IPS DF 6.9 (cell line): ENCODE results near the gene PDCD1.
"Not testable (repeated sequence)": the region's sequence is repeated elsewhere in the genome, so short reads cannot be mapped to it uniquely, and the experiment has no call there.

Experiments used
- DNase-seq: peaks from one replicate; pipeline ENCODE4 v3.0.0-alpha.2; 2013; ENCODE audit warnings: low read depth, low spot score
- H3K27ac ChIP-seq: one replicate; pipeline ENCODE4 v1.5.1; 2013; ENCODE audit warnings: low read length, control low read depth
- H3K27me3 ChIP-seq: 2 replicates; pipeline ENCODE4 v1.6.1; 2013; ENCODE audit warnings: mild to moderate bottlenecking, low read length; ENCODE audit not compliant: control insufficient read depth, insufficient read depth
- H3K36me3 ChIP-seq: 2 replicates; pipeline ENCODE4 v1.6.1; 2013; ENCODE audit warnings: low read length; ENCODE audit not compliant: control insufficient read depth, insufficient read depth
- H3K4me1 ChIP-seq: 2 replicates; pipeline ENCODE4 v1.6.1; 2013; ENCODE audit warnings: low read length; ENCODE audit not compliant: control insufficient read depth, insufficient read depth
- H3K4me3 ChIP-seq: 2 replicates; pipeline ENCODE4 v1.5.1; 2013; ENCODE audit warnings: mild to moderate bottlenecking, low read length
- H3K9me3 ChIP-seq: 2 replicates; pipeline ENCODE4 v1.6.1; 2013; ENCODE audit warnings: low read length, inconsistent platforms; ENCODE audit not compliant: control insufficient read depth, insufficient read depth
- WGBS: extraction: QIAGEN DNeasy Blood & Tissue Kit; methylation state at CpG from one replicate; pipeline ENCODE4 v1.1.7; 2013; ENCODE audit warnings: mixed read lengths, missing lambda C conversion rate; ENCODE audit not compliant: insufficient read length, insufficient coverage; 5-methylcytosine and 5-hydroxymethylcytosine counted together

Gene PDCD1

DNA sequence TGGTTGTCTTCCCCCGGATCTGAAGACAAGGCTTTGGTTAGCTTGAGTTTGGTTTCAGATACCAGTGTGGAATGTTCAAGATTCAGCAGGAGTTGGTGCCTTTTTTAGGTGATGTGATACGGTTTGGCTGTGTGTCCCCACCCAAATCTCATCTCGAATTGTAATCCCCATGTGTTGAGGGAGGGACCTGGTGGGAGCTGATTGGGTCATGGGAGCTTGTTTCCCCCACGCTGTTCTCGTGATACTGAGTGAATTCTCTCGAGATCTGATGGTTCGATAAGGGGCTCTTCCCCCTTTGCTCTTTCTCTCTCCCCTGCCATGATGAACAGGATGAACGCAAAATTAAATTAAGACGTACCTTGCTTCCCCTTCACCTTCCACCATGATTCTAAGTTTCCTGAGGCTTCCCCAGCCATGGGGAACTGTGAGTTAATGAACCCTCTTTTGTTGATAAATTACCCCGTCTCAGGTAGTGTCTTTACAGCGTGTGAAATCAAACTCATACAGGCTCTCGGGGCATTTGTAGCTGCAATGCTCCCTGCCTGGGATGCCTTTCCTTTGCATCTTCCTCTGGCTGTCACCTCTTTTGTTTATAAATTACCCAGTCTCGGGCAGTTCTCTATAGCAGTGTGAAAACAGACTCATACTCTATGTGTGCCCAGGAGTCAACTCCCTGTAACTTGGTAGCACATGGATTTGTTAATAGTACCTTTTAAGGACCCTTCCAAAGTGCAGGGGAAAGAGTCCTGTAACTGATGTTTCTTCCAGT is 21.3 kb downstream of the PDCD1 start:
- H3K9me3 ChIP-seq = no peaks in the 10 kb centered on the region
- H3K4me3 ChIP-seq = no peak overlapping the region
- no peak overlapping the region for H3K27ac ChIP-seq
- WGBS = no CpG with 5 or more reads among the region's 13 CpGs
- H3K36me3 ChIP-seq = no peaks in the 10 kb centered on the region
- no peak for DNase-seq
- no peaks in the 10 kb centered on the region for H3K27me3 ChIP-seq
- no peaks in the 10 kb centered on the region for H3K4me1 ChIP-seq

DNA sequence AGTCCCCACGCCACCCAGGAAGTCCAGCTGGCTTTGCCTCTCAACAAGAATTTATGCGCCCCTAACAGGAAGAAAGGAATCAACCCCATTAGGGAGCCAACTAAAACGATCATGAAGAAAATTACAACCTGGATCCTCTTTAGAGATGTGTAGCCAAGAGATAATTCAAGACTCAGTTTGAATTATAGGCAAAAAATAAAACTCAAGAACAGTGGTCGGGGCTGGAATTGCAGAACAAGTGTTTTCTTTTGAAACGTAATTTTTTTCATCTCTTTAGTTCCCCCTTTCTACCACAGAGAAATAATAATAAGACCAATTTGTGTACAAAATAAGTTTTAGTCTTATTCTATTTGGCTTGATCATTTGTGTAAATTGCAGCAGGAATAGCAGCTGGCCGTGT is 22.4 kb downstream of the PDCD1 start:
- no peaks in the 10 kb centered on the region for H3K9me3 ChIP-seq
- no peaks in the 10 kb centered on the region for H3K27me3 ChIP-seq
- no CpG with 5 or more reads among the region's 6 CpGs for WGBS
- no peak overlapping the region for H3K4me3 ChIP-seq
- no peaks in the 10 kb centered on the region for H3K4me1 ChIP-seq
- no peak for DNase-seq
- H3K36me3 ChIP-seq = no peaks in the 10 kb centered on the region
- no peak overlapping the region for H3K27ac ChIP-seq

DNA sequence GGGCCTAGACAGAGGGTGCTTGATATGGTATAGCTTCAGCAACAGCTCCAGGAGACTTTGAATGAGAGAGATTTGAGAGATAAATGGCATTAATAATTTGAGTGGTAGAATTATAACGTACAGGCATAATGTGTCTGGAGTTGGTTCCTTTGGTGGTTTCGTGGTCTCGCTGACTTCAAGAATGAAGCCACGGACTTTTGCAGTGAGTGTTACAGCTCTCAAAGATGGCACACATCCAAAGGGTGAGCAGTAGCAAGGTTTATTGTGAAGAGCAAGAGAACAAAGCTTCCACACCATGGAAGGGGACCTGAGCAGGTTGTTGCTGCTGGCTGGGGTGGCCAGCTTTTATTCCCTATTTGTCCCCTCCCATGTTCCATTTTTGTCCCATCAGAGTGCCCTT is 23.1 kb downstream of the PDCD1 start:
- no peaks in the 10 kb centered on the region for H3K9me3 ChIP-seq
- H3K4me1 ChIP-seq = no peaks in the 10 kb centered on the region
- DNase-seq = no peak
- no peak overlapping the region for H3K4me3 ChIP-seq
- H3K36me3 ChIP-seq = no peaks in the 10 kb centered on the region
- no peak overlapping the region for H3K27ac ChIP-seq
- WGBS = 100% methylated on average over 1 of the region's 4 CpGs
- H3K27me3 ChIP-seq = no peaks in the 10 kb centered on the region

DNA sequence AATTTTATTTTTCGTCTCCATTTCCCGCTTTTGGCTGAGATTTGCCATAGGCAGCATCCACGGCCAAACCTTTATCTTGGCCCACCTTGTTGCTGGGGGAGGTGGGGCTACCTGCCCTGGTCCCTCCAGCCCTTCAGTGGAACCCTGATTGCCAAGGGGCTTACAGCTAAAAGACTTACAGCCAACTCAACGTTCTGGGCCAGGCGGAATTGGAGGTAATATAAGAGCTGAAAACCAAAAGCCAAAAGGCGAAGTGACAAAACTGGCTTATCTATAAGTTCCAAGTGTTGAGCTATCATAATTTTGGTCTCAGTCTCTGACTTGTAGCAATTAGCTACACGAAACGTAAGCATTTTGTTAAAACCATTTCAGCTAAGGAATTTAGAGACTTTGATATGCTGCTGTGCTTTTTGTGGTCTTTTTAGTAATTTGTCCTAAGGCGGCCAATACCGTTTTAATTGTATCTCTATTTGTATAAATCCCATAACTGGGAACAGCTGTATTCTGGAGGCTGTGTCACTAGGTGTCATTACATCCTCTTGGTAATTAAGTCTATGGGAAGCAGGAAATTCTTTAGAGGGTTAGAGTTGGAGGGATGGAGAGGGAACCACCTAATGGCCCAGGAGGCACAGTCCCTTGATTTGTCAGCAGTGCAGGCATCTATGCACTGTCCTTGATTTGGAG is 24.0 kb downstream of the PDCD1 start:
- Histone ChIP-seq H3K27me3 (no peaks in the 10 kb centered on the region), H3K27ac (no peak overlapping the region), H3K4me1 (no peaks in the 10 kb centered on the region), H3K9me3 (no peaks in the 10 kb centered on the region), H3K4me3 (no peak overlapping the region), H3K36me3 (no peaks in the 10 kb centered on the region)
- no peak for DNase-seq
- WGBS = no CpG with 5 or more reads among the region's 10 CpGs

DNA sequence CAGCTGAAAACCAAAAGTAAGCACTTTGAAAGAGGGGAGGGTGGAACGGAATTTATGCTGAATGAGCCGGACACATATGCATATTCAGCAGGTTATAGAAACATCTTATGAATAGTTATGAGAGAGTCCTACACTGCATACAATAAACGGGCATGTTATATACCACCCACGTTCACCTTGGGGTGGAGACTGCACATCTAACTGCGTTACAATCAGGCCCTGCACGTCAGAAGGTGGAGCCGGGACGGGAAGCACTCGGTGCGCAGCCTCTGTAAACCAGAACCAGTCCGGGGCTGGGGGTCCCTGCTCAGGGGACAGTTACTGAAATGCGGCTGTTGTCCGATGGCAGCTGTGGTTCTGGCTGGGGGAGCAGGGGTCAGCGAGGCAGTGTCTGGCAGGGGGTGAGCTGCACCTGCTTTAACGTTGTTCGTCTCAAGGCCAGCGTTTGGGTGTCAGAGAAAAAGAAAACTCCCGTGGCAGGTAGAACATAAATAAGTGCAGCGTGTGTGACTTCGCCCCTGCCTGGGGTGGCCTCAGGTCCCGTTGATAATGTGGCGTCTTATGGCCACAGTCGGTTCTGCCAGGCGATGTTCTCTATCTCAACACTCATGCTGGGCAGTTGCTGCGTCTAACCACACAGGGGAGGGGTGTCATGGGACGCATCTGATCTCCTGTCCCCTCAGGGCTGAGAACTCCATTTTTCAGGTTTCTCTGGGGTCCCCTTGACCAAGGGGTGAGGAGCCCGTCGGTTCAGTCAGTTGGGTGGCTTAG is 24.8 kb downstream of the PDCD1 start:
- H3K4me3 ChIP-seq, H3K27ac ChIP-seq, H3K4me1 ChIP-seq, H3K36me3 ChIP-seq, DNase-seq, H3K27me3 ChIP-seq, H3K9me3 ChIP-seq: not testable (repeated sequence)
- WGBS = no CpG with 5 or more reads among the region's 28 CpGs

DNA sequence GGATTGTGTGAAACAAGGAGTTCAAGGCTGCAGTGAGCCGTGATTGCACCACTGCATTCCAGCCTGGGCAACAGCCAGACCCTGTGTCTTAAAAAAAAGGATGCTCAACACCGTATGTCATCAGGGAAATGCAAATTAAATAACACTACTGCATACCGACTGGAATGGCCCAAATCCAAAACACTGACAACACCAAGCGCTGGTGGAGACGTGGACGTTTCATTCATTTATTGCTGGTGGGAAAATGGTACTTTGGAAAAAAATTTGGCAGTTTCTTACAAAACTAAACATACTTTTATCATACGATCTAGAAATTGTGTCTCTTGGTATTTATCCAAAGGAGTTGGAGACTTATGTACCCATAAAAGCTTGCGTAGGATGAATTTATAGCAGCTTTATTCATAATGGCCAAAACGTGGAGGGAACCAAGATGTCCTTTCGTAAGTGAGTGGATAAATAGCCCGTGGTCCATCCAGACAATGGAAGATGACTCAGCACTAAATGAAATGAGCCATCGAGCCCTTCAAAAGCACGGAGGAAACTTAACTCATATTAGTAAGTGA is 25.5 kb downstream of the PDCD1 start:
- H3K27ac ChIP-seq = no peak overlapping the region
- no peaks in the 10 kb centered on the region for H3K36me3 ChIP-seq
- H3K4me3 ChIP-seq = no peak overlapping the region
- no peaks in the 10 kb centered on the region for H3K27me3 ChIP-seq
- no peaks in the 10 kb centered on the region for H3K9me3 ChIP-seq
- DNase-seq = no peak
- no CpG with 5 or more reads among the region's 13 CpGs for WGBS
- H3K4me1 ChIP-seq = no peaks in the 10 kb centered on the region

DNA sequence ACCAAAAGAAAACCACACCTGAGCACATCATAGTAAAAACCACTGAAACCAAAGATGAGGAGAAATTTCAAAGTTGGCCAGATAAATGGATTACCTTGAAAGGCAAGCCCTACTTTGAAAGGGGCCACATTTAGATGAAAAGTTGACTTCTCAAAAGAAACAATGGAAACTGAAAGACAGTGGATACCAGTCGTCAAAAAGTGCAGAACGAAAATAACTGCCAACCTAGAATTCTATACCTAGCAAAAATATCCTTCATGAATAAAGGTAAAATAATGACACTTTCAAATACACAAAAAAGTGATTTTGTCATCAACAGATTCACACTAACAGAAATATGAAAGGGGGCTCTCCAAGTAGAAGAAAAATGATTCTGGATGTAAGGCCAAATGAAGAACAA is 31.3 kb downstream of the PDCD1 start:
- no peaks in the 10 kb centered on the region for H3K36me3 ChIP-seq
- no peak overlapping the region for H3K4me3 ChIP-seq
- H3K27me3 ChIP-seq = no peaks in the 10 kb centered on the region
- no peak overlapping the region for H3K27ac ChIP-seq
- no peaks in the 10 kb centered on the region for H3K4me1 ChIP-seq
- DNase-seq = no peak
- H3K9me3 ChIP-seq = no peaks in the 10 kb centered on the region
- no CpG with 5 or more reads among the region's 2 CpGs for WGBS

DNA sequence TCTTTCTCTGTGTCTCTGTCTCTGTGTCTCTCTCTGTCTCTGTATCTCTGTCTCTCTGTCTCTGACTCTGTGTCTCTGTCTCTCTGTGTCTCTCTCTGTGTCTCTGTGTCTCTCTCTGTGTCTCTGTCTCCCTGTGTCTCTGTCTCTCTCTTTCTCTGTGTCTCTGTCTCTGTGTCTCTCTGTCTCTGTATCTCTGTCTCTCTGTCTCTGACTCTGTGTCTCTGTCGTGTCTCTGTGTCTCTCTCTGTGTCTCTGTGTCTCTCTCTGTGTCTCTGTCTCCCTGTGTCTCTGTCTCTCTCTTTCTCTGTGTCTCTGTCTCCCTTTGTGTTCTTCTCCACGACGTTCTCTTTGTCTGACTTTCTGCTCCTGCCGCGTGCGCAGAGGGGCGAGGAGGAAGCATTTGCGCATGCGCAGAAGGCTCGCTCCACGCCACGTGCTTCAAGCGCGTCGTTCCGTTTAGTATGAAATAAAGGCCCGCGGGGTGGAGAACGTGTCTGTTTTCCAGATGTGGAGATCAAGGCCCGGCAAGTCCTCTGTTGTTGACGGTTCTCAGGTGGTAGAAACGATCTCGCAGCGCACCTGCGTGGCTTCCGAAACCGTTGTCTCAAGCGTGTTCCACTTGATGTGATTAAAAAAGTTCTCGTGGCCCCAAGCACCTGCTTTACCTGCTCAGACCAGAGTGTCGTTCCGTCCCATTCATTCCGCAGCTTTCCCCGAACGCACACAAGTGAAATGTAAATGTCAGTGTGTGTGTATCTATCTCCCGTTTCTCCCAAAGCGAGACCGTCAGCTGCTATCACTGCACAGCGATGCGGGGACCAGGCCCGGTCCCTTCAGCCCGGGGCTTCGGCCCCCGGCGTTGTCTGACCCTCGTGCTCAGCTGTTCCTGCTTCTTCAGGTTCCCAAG is 34.9 kb downstream of the PDCD1 start:
- not testable (repeated sequence) for H3K27me3 ChIP-seq, H3K36me3 ChIP-seq, DNase-seq, H3K27ac ChIP-seq, H3K4me1 ChIP-seq, H3K4me3 ChIP-seq, H3K9me3 ChIP-seq
- no CpG with 5 or more reads among the region's 45 CpGs for WGBS

DNA sequence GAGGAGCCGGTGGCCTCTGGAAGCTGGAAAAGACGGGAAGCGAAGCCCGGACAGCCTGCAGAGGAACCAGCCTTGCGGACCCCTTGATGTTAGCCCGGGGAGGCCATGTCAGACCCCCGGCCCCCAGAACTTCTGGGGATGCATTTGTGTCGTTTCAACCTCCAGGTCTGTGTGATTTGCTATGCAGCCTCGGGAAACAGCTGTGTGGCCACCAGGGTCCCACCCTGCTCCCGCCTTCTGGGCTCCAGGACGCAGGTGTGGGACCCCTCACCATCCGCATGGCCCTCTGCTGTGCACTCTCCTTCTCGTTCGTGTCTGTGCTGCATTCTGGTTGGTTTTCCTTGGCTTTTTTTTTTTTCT is 36.5 kb downstream of the PDCD1 start:
- no peak for DNase-seq
- H3K27me3 ChIP-seq = no peaks in the 10 kb centered on the region
- no peaks in the 10 kb centered on the region; the same call in 1 of the 2 replicates for H3K36me3 ChIP-seq
- 0 out of 2 replicates have a peak, but pooled peaks cover 2% of the 10 kb centered on the region for H3K4me1 ChIP-seq
- H3K27ac ChIP-seq = no peak overlapping the region
- no CpG with 5 or more reads among the region's 14 CpGs for WGBS
- H3K4me3 ChIP-seq = no peak overlapping the region
- H3K9me3 ChIP-seq = no peaks in the 10 kb centered on the region
